ENCODE results near the gene ESF1.
"Not testable (repeated sequence)": the region's sequence is repeated elsewhere in the genome, so short reads cannot be mapped to it uniquely, and the experiment has no call there.

ESF1 gene

DNA sequence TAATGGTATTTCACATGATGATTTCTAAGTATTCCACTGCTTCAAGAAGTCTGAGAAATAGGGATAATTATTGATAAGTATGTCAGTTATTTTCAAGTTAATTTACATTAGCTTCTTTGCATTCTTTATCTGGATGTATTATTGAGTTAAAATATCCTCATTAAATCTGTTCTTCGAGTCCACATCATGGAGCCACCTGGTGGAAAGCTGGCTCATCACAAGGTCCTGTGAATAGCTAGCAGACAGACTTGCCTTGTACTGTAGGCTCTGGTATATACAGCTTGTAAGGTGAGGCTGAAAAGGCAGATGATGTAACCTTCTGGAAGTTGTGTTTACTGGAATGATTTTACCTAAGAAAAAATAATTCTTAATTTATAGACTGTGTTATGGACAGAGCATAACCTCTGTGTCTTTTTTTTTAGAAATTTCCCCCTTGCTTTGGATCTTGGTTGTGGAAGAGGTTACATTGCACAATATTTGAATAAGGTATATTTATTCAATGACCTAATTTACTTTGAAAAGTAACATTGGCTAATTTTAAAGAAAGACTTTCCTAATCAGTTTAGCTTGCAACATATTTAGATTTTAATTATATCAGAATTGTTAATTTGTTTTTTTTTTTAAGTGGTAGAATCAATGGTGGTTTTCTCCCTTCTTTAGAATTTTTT is 3.6 kb upstream of the ESF1 start:
- DNase-seq, result no peak

DNA sequence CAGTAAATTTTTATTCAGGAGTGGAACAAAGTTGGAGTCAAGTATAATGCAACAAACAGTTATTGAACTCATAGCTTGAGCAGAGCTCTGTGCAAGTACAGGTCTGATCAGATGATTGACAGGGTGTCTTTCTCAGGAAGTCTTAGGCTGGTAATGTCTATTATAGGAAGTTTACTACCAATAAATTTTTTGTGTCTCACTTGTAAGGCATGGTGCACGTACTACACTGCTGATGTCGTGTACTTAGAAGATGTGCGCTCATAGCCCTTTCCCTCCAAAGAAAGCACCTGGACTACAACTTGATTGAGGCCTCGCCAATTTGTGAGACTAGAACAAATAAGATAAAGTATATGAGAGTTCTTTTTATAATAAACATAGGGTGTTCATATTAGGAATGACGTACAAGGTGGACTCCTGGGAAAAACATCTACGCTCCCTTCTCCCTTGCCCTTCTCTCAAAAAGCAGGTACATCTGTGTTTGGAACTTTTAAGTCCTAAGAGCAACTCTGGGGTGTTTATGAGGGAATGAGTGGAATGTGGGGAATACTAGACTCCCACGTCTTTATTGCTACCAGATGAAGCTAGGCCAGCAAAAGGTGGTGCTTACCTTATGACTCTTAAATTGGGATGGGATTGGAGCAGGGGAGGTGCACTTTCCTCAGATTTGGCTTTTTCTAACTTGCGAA is 1.6 kb upstream of the ESF1 start:
- DNase-seq, result no peak

DNA sequence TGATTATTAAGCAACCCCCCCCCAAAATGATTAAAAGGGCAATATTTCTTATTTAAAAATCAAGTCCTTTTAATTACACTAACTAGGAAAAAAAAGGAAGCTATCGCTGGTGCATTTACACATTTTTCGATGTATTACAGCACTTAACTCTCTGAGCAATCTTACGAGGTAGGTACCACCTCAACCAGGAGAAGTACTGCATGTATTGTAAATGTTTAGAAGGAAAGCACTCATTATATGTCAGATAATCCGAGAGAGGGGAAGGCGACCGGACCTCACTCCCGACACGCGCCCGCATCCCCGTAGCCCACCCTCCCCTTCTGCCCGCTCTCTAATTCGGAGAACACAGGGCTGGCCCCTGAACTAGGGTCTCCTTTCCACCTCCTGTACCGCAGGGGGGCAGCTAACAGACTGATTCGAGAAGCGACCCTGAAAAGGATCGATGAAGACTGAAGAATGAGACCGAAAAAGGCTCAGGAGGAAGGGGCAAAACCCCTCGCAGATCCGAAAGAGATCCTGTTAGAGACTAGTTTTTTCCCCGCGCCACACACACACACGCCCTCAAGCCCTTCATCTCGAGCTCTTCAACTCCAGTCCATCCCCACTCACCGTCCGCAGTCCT is 337 bp downstream of the ESF1 start:
- no peak for DNase-seq

DNA sequence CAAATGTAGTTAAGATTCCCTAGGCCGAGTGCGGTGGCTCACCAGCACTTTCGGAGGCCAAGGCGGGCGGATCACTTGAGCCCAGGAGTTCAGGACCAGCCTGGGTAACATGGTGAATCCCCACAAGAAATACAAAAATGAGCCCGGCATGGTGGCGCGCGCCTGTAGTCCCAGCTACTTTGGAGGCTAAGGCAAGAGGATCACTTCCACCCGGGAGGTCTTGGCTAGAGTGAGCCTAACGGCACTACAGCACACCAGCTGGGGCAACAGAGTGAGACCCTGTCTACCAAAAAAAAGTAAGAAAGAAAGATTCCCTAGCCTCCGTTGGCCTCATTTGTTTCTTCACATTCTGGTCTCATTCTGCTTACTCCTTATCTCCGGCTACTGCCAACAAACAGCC is 1.2 kb downstream of the ESF1 start:
- no peak for DNase-seq

DNA sequence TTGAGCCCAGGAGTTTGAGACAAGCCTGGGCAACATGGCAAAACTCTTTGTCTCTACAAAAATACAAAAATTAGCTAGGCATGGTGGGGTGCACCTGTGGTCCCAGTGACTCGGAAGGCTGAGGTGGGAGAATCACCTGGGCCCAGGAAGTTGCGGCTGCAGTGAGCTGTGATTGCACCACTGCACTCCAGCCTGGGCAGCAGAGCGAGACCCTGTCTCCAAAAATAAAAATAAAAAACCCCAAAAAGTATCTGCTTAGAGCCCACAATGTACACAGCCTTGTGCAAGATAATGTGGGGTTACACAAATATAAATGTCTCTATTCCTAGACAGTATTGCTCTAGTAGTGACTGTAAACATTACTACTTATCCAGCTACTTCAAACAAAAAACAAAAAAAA is 5.9 kb downstream of the ESF1 start:
- no peak for DNase-seq

DNA sequence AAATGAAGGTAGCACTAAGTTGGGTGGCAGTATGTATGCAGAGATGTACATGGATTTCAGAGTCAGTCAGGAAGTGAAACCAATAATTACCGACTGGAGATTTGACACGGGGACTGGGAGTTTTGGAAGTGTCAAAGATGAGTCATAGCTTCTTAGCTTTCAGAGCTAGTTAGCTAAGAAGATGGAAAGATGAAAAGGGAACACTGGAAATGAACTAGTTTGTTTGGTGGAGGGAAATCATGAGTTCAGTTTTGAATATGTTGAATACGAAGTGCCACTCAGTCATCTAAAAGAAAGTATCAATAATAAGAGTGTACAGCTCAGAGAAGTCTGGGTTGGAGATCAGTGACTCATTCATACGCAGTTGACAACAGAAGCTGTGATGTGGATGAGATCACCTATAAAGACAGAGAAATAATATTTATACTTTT is 7.5 kb downstream of the ESF1 start:
- DNase-seq, result no peak

DNA sequence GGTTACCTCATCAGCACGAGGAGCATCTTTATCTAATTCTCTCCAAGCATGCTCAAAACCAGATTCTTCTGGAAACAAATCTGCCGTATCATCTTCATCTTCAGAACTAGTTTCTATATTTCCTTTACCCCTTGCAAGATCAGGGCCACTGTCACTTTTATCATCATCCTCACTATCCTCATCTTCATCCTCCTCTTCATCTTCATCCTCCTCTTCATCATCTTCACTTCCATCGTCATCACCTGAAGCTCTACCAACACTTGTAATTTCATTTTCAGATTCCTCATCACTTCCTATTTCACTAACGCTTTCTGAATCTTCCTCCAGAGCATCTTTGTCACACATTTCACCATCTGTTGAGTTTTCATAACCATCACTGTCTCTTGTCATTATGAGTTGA is 8.9 kb downstream of the ESF1 start:
- DNase-seq, result no peak

DNA sequence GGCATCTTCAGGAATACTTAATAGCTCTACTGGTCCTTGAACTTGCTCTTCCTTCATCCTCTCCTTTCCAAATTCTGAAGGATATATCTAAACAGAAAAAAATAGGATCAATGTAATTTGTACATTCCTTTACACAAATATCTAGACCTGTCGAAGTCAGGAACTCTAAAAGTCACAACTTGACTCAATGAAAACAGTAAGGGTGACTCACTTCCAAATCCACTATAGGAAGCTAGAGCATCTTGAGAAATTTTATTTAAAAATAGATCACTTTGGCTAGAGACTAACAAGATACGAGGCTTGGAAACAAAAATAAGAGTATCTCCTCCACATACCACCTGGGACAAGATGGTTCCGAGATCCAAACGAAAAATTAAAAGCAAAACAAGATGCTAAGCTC is 12.2 kb downstream of the ESF1 start:
- no peak for DNase-seq

DNA sequence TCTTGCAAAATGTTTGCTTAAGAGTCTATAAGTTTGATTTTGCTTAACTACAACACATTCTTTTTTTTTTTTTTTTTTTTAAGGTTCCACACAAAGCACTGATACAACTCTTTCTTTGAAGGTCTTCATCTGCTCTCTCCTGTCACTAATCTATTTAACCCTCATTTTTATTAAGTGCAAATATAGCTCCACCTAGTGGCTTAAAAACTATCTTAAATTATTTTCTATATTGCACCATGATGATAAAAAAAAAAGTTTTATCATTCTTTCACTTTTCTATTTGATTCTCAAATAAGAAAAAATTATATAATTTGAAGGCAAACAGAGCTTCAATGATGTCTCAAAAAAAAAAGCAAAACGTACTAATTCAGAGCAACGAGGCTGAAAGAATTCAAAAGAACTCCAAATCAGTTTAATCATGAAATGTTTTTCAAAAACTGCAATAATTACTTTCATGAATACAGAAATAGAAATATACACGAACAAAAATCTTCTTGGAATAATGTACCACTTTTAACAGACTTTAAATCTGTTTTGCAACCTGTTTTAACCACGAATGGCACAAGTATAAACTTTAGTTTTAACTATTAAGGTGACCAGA is 12.8 kb downstream of the ESF1 start:
- no peak for DNase-seq

DNA sequence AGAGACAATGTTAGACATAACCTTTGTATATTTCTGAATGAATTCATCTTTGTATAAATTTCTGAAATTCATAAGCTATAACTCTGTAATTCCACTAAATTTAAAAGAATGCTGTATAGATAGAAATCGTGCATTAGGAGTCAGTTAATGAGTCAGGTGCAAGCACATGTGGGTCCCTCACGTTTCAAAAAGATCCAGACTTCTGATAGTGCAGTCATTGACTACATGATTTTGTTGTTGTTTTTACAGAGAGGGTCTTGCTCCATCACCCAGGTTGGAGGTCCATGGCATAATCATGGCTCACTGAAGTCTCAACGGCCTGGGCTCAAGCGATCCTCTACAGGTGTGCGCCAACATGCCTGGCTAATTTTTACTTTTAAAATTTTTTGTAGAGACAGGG is 14.6 kb downstream of the ESF1 start:
- no peak for DNase-seq

DNA sequence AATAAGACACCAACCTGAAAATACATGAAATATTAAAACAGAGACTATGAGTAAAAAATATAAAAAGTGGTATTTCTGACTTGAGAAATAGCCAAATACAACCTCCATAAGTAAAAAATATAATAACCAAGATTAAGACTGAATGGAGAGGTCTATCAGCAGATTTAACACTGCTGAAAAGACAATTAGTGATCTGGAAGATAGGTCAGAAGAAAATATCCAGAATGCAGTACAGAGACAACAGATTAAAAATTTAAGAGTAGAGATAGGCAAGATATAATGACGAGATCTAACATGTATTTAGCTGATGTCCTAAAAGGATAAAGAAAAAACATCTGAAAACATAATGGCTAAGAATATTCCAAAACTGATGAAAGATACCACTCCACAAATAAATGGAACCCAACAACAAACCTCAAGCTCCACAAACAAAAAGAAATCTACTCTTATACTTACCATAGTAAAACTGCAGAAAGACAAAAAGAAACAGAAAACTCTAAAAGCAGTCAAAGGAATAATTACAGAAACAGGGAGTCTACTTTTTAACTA is 18.8 kb downstream of the ESF1 start:
- DNase-seq, result no peak

DNA sequence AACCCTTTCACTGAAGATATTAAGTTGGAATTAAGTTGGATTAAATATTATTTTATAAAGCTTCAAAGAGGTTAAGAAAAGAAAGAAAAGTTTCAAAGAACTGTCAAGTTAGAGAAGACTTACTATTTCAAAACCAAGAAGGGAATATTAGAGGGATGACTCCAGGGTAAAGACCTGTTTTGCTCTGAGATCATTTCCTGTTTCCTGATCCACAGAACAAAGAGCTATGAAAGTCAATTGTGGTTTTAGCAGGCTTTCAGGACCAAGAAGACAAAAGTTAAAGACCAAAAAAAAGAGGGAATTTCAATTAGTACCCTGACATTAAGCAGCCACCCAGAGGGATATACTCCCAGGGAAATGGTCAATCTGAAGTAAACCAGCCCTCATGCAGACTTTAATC is 19.4 kb downstream of the ESF1 start:
- no peak for DNase-seq

DNA sequence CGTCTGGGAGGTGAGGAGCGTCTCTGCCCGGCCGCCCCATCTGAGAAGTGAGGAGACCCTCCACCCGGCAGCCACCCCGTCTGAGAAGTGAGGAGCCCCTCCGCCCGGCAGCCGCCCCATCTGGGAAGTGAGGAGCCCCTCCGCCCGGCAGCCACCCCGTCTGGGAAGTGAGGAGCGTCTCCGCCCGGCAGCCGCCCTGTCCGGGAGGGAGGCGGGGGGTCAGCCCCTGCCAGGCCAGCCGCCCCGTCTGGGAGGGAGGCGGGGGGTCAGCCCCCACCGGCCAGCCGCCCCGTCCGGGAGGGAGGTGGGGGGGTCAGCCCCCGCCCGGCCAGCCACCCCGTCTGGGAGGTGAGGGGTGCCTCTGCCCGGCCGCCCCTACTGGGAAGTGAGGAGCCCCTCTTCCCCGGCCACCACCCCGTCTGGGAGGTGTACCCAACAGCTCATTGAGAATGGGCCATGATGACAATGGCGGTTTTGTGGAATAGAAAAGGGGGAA is 24.2 kb downstream of the ESF1 start:
- not testable (repeated sequence) for DNase-seq

DNA sequence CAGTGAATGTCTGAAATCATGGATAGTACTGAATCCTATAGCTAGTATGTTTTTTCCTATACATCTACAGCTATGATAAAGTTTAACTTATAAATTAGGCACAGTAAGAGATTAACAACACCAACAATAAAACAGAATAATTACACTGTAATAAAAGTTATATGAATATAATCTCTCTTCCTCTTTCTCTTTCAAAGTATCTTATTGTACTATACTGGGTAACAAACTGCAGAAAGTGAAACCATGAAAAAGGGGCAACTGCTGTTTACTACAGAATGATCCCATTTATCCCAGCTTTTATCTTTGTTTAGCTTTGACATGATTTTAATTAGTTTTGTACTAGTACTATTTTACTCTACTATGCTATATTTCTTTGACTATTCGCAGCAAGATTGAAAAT is 25.8 kb downstream of the ESF1 start:
- no peak for DNase-seq

DNA sequence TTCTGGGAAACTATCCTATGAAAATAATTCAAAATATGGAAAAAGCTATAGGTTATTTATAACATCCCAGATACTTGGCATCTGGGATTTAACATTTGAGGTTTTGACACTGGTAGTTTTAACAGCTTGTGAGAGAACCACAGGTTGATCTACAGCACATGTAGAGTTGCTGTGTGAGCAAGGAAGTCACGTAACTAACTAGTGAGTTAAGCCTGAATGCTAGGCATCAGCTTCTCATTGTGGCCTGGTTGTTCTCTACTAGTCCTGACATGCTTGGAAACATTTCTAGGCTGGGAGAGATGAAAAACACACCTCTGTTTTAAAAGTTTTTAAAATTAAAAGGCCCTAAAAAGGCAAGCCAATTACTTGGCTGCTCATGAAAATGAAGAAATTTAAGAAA is 28.2 kb downstream of the ESF1 start:
- no peak for DNase-seq

DNA sequence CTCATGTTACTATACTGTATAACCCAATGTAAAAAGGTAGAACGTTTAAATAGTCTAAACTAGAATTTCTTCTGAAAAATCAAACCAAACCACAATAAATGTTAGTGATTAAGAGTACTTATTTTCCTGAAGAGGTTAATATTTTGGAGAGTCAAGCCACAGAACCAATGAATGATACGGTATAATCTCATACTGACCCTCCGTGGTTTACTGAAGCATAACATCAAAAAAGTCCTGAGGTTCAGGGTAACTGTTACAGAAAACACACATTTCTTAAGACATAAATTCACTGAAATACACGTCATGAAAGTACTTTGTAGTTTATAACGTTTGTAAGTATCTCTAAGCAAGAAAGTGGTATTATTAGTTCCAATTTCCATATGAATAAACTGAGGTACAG is 28.9 kb downstream of the ESF1 start:
- no peak for DNase-seq

DNA sequence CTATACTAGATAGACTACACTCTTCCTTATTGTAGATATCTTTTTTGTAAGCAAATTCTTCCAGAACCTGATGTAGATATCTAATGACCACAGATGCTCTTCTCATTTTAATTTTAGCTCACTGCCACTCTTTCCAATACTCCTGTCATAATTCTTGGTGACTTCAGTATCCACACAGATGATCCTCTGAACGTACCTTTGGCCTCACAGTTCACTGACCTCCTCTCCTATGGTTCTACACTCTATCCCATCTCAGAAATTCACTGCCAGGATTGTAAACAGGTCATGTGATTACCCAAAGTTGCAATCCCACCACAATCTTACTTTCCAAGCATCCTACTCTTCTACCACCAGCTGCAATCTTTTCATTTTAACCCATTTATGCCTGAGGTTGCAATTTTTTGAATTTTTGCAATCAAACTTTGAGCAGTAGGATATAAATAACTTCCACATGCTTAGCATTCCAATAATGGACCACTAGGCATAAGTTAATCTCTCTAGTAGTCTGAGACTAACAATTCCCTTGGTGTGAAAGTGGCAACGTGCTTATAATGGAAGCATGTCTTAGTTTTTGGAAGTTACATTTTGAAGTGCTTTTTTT is 31.2 kb downstream of the ESF1 start:
- DNase-seq, result no peak

DNA sequence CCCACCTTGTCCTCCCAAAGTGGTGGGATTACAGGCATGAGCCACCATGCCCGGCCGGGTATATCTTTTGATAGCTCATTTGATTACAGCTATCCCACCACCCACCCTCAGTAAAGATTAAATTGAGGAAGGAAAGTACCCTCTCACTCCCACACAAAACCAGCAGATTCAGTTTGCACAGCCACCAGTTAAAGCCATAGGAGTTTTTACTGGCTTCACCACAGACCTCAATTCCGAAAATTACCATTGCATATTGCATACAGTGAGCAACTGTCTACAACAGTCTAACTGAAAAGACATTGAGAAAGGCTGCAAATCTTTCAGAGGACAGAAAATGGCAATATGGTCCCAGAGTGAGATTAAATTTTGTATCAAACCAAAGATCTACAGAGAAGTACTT is 34.9 kb downstream of the ESF1 start:
- no peak for DNase-seq

DNA sequence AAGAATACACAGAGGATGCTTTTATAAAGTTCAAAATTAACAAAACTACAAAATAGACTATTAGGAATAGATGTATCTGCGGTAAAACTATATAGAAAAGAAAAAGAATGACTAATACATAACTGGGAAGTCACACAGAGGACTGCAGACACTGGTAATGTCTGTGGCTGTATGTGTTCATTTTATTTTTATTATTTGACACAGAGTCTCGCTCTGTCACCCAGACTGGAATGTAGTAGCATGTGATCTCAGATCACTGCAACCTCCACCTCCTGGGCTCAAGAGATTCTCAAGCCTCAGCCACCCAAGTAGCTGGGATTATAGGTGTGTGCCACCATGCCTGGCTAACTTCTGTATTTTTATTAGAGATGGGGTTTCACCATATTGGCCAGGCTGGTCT is 38.9 kb downstream of the ESF1 start:
- no peak for DNase-seq

DNA sequence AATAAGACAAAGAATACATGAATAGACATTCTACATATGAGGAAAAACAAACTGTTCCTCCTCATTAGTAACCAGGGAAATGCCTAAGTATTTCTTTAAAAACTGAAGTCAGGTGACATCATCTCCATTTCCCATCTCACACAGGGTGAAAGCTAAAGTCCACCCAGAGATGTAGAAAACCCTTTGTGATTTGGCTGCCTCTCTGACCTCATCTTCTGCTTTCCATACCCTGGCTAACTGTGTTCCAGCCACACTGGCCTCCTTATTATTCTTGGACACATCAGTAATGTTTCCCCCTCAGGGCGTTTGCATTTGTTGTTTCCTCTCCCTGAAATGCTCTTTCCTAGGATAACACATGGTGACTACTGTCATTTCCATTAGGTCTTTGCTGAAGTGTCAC is 40.4 kb downstream of the ESF1 start:
- DNase-seq, result no peak

DNA sequence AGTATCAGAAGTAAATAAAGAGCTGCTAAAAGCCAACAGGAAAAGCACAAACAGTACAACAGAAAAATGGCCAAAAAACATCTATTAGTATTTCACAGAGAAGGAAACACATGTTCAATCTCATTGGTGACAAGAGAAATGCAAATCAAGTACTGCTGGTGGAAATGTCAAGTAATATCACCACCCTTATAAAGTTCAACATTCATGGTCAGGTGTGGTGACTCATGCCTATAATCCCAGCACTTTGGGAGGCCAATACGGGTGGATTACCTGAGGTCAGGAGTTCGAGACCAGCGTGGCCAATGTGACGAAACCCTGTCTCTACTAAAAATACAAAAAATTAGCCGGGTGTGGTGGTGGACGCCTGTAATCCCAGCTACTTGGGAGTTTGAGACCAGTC is 42.8 kb downstream of the ESF1 start:
- no peak for DNase-seq

DNA sequence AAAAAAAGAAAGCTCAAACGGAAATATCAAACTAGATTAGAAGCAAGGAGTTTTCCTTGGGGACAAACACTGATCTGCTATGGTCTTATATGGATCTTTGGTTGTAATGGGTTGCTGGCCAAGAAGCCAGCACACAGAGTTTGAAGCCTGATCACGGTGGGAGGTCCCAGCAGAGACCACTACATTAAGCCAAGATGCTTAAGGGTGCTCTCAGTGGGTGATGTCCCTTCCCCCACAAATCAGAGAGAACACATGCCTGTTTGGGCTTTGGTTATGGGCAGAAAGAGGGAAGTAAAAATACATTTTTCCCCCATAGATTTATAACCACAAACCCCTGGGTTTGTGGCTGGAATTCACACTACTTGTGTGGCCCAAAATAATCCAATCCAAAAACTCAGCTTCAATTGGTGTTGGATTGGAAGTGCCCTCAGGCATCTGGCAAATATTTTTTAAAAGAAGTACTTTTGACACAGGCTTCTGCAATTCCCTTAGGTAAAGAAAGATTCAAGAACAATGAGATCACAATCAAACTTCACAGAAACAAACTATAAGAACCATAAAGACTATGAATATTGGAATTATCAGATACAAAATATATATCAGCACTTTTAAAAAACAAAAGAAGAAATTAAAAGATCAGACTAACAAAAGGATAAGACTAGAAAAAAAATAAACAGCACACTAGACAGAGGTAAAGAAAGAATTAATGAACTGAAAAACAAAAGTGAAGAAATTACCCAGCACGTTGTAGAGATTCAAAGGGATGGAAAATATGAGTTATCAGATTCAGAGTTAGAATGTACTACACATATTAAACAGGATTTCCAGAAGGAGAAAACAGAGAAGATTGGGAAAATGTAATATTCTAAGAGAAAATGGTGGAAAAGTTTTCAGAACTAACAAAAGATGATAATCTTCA is 44.7 kb downstream of the ESF1 start:
- DNase-seq, result no peak

Measured in amniotic stem cell (primary cell).